GM12892 (cell line): ENCODE measurements around the gene FANCM.

ENCODE experiments used
- POLR2A ChIP-seq: IDR thresholded peaks from 2 replicates; pipeline ENCODE4 v1.6.1; 2011; ENCODE audit warnings: low read depth, low read length, control low read depth
- POLR2AphosphoS5 ChIP-seq: IDR thresholded peaks from 2 replicates; pipeline ENCODE4 v1.6.1; 2011; ENCODE audit warnings: low read depth, low read length, control low read depth
- TAF1 ChIP-seq: IDR thresholded peaks from 2 replicates; pipeline ENCODE4 v1.6.1; 2011; ENCODE audit warnings: low read depth, mild to moderate bottlenecking, control low read depth, low read length, borderline replicate concordance

- no peak for TF ChIP-seq TAF1
- TF ChIP-seq POLR2AphosphoS5 = no peak
- no peak for TF ChIP-seq POLR2A
These were observed 41.3 kb downstream of the FANCM start for GRCh38 chr14:45177076-45177475.
